Measurements from ENCODE around the gene BAIAP2L1.

Gene BAIAP2L1

DNA sequence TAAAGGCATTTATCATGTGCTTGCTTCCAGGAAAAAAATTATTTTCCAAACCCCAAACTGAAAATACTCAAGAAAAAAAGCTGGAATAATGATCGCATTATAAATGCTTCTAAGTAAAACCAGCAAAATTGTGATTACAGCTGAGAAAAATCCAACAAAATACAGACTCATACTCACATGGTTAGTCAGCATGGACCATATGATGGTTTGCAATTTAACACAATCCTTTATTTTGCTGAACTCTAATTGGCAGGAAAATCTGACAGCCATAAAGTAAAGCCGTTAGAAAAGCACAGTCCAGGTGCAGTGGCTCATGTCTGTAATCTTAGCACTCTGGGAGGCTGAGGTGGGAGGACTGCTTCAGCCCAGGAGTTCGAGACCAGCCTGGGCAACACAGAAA is 59.8 kb downstream of the BAIAP2L1 start:
- Histone ChIP-seq H3K27me3 (ENCODE audit: insufficient read depth, low read length) (no peaks in the 10 kb centered on the region), H3K9me3 (ENCODE audit: low read length) (no peaks in the 10 kb centered on the region), H3K36me3 (ENCODE audit: insufficient read depth, low read length) (no peaks in the 10 kb centered on the region), H3K4me3 (ENCODE audit: low read length) (no peak overlapping the region), H3K4me1 (ENCODE audit: insufficient read depth, low read length) (no peaks in the 10 kb centered on the region), H2AFZ (ENCODE audit: low read depth, low read length) (no peak overlapping the region)

DNA sequence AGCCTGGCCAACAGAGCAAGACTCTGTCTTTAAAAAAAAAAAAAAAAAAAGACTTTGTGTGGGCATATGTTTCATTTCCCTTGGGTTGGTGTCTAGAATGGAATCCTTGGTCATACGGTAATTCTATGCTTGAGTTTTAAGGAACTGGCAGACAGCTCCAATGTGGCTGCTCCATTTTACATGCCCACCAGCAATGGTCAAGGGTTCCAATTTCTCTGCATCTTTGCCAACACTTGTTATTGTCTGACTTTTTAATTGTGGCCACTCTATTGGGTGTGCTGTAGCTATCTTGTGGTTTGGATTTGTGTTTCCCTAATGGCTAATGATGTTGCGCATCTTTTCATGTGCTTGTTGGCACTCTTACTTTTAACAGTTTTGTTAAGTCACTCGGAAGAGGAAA is 61.8 kb downstream of the BAIAP2L1 start:
- Histone ChIP-seq H3K4me1 (ENCODE audit: insufficient read depth, low read length) (no peaks in the 10 kb centered on the region), H3K9me3 (ENCODE audit: low read length) (no peaks in the 10 kb centered on the region), H3K36me3 (ENCODE audit: insufficient read depth, low read length) (no peaks in the 10 kb centered on the region), H3K27me3 (ENCODE audit: insufficient read depth, low read length) (no peaks in the 10 kb centered on the region), H2AFZ (ENCODE audit: low read depth, low read length) (no peak overlapping the region), H3K4me3 (ENCODE audit: low read length) (no peak overlapping the region)

DNA sequence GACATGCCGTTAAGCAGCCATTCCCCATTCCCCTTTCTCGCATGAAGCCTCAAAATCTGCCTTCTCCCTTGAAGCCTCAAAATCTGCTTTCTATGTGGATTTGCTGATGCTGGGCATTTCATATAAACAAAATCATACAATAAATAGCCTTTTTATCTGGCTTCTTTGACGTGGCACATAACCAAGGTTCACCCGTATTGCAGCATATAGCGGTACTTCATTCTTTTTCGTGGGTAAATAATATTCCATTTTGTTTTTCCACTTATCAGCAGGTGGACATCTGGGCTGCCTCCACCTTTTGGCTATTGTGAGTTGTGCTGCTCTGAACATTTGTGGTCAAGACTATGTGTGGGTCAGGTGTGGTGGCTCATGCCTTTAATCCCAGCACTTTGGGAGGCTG is 62.4 kb downstream of the BAIAP2L1 start:
- Histone ChIP-seq H3K9me3 (ENCODE audit: low read length) (no peaks in the 10 kb centered on the region), H2AFZ (ENCODE audit: low read depth, low read length) (no peak overlapping the region), H3K4me1 (ENCODE audit: insufficient read depth, low read length) (no peaks in the 10 kb centered on the region), H3K36me3 (ENCODE audit: insufficient read depth, low read length) (no peaks in the 10 kb centered on the region), H3K4me3 (ENCODE audit: low read length) (no peak overlapping the region), H3K27me3 (ENCODE audit: insufficient read depth, low read length) (no peaks in the 10 kb centered on the region)

DNA sequence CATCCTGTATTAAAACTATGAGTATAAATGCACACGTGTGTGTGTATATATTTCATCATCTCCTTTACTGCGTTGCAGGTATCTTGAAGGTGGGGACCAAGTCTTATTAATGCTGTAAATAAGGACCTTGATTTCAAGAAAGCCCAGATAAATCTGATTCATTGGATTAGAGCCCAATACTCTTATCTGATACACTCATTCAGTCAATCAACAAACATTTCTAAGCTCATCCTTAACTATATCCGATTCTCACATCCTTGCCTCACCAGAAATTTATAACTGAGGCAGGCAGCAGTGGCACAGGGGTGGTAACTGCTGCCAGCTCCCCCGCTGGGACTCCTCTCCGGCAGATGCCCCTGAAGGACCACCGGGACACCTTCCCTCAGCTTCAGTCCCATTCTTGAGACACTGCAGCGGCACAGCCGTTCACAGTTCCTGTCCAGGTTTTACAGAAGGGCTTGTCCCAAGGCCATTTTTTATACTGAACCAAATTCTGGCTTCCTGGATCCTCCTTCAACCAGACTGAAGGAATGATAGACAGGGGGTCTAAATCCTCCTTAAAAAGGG is 65.4 kb downstream of the BAIAP2L1 start:
- H3K27me3 ChIP-seq (ENCODE audit: insufficient read depth, low read length): no peaks in the 10 kb centered on the region
- no peaks in the 10 kb centered on the region for H3K4me1 ChIP-seq (ENCODE audit: insufficient read depth, low read length)
- no peak overlapping the region for H3K4me3 ChIP-seq (ENCODE audit: low read length)
- H3K9me3 ChIP-seq (ENCODE audit: low read length): no peaks in the 10 kb centered on the region
- no peaks in the 10 kb centered on the region for H3K36me3 ChIP-seq (ENCODE audit: insufficient read depth, low read length)
- H2AFZ ChIP-seq (ENCODE audit: low read depth, low read length): no peak overlapping the region

DNA sequence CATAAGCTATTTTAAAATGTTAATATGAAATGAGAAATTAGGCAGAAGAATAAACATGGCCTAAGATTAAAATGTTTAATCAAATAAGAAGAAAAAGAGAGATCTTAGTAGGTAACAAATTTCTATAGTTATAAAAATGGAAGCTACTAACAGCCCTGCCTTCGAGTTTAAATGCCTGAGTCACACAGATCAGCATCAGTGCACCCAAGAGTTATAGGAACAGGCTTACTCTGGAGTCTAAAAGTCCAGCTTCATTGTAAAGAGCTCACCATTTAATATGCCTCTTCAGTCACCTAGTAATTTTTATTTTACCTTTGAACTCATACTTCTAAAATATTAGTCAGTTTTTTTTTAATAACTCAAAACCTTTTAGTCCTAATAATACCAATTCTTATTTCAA is 66.8 kb downstream of the BAIAP2L1 start:
- H3K27me3 ChIP-seq (ENCODE audit: insufficient read depth, low read length): no peaks in the 10 kb centered on the region
- no peaks in the 10 kb centered on the region for H3K36me3 ChIP-seq (ENCODE audit: insufficient read depth, low read length)
- H3K9me3 ChIP-seq (ENCODE audit: low read length): no peaks in the 10 kb centered on the region
- H2AFZ ChIP-seq (ENCODE audit: low read depth, low read length): no peak overlapping the region
- H3K4me1 ChIP-seq (ENCODE audit: insufficient read depth, low read length): no peaks in the 10 kb centered on the region
- H3K4me3 ChIP-seq (ENCODE audit: low read length): no peak overlapping the region

DNA sequence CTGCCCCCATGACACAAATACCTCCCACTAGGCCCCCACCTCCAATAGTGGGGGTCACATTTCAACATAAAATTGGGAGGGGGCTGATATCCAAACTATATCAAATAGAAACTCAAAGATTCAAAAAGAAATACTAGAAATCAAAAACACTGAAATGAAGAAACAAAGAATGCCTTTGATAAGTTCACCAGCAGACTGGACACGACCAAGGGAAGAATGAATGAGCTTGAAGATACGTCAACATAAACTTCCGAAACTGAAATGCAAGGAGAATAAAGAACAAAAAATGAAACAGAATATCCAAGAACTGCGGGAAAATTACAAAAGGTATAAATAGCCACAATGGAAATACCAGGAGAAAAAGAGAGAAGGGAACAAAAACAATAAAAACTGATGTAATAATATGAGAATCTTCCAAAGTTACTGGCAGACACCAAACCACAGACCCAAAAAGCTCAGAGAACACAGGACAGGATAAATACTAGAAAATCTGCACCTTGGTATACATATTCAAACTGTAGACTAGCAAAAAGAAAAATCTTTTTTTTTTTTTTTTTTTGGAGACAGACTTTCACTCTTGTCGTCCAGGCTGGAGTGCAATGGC is 69.9 kb downstream of the BAIAP2L1 start:
- no peak overlapping the region for H2AFZ ChIP-seq (ENCODE audit: low read depth, low read length)
- no peaks in the 10 kb centered on the region for H3K9me3 ChIP-seq (ENCODE audit: low read length)
- no peaks in the 10 kb centered on the region for H3K4me1 ChIP-seq (ENCODE audit: insufficient read depth, low read length)
- no peaks in the 10 kb centered on the region for H3K27me3 ChIP-seq (ENCODE audit: insufficient read depth, low read length)
- no peak overlapping the region for H3K4me3 ChIP-seq (ENCODE audit: low read length)
- H3K36me3 ChIP-seq (ENCODE audit: insufficient read depth, low read length): no peaks in the 10 kb centered on the region

DNA sequence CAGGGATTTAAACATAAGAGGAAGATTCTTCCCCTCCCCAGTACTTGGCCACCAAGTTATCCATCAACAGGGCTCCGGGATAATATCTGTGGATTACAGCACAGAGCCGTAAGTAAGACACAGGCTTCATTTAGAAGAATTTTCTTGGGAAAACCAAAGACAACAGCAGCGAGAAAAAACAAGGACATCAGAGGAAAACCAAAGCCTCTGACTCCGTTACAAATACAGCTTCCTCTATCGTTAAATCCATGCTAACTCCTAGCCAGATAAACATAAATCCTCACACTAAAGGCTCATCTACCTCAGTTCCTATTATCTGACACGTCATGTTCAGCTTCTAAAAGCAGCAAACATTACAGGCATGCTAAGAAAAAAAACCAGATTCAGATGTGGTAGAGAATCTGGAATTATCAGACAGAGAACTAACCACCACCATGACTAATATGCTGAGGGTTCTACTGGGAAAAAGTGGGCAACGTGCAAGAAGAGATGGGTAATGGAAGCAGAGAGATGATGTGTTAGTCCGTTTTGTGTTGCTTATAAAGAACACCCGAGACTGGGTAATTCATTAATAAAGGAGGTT is 71.0 kb downstream of the BAIAP2L1 start:
- H3K36me3 ChIP-seq (ENCODE audit: insufficient read depth, low read length): no peaks in the 10 kb centered on the region
- no peak overlapping the region for H3K4me3 ChIP-seq (ENCODE audit: low read length)
- H3K4me1 ChIP-seq (ENCODE audit: insufficient read depth, low read length): no peaks in the 10 kb centered on the region

DNA sequence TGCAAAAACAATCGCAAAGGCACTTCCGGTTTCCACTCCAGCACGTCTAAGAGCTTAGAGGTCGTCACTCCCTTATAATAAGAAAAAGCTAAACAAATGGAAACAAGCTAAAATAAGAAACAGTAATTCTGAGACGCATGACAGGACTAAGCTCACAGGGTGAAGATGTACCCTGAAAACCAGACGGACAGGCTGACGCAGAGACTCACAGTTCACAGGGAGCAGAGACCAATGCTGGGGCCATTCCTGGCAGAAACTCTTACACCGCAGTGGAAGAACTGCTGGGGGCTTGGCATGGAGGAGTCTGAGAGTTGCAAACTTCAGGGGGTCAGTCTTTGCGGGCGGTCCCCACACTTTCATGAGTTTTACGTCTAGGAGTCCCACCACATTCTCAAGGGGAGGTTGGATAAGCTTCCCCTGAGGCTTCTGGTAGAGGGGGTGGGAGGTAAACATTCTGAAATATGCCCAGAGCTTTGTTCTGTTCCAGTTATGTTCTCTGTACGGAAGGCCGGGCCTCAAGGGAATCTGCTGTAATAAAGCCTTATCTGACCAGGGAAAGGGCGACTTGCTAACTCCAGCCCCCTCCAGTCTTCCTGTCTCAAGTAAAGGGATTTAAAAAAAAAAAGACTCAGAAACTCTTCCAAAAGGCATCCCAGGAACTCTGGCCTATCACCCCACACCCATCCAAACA is 71.6 kb downstream of the BAIAP2L1 start:
- H2AFZ ChIP-seq (ENCODE audit: low read depth, low read length): no peak overlapping the region
- no peaks in the 10 kb centered on the region for H3K36me3 ChIP-seq (ENCODE audit: insufficient read depth, low read length)
- H3K4me1 ChIP-seq (ENCODE audit: insufficient read depth, low read length): no peaks in the 10 kb centered on the region
- H3K4me3 ChIP-seq (ENCODE audit: low read length): no peak overlapping the region
- no peaks in the 10 kb centered on the region for H3K27me3 ChIP-seq (ENCODE audit: insufficient read depth, low read length)
- no peaks in the 10 kb centered on the region for H3K9me3 ChIP-seq (ENCODE audit: low read length)

More for the DNA sequence above, 71.0 kb downstream of the BAIAP2L1 start:
- Histone ChIP-seq H2AFZ (ENCODE audit: low read depth, low read length) (no peak overlapping the region), H3K27me3 (ENCODE audit: insufficient read depth, low read length) (no peaks in the 10 kb centered on the region), H3K9me3 (ENCODE audit: low read length) (no peaks in the 10 kb centered on the region)

DNA sequence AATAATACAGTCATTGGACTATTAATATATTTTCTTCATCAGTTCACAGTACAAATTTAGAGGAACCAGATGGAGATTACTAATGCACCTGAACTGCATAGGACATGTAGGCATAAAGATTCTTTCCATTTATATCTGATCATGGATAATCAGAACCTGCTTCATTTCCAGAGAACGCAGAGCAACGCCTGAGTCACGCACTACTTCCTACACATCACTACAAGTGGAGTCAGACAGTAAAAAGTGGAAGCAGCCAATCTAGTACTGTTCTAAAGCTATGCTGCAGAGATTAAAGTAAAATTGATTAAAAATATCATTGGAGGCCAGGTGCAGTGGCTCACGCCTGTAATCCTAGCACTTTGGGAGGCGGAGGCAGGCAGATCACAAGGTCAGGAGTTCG is 76.1 kb downstream of the BAIAP2L1 start:
- Histone ChIP-seq H2AFZ (ENCODE audit: low read depth, low read length) (no peak overlapping the region), H3K4me1 (ENCODE audit: insufficient read depth, low read length) (no peaks in the 10 kb centered on the region), H3K27me3 (ENCODE audit: insufficient read depth, low read length) (no peaks in the 10 kb centered on the region), H3K4me3 (ENCODE audit: low read length) (no peak overlapping the region), H3K9me3 (ENCODE audit: low read length) (no peaks in the 10 kb centered on the region), H3K36me3 (ENCODE audit: insufficient read depth, low read length) (no peaks in the 10 kb centered on the region)

DNA sequence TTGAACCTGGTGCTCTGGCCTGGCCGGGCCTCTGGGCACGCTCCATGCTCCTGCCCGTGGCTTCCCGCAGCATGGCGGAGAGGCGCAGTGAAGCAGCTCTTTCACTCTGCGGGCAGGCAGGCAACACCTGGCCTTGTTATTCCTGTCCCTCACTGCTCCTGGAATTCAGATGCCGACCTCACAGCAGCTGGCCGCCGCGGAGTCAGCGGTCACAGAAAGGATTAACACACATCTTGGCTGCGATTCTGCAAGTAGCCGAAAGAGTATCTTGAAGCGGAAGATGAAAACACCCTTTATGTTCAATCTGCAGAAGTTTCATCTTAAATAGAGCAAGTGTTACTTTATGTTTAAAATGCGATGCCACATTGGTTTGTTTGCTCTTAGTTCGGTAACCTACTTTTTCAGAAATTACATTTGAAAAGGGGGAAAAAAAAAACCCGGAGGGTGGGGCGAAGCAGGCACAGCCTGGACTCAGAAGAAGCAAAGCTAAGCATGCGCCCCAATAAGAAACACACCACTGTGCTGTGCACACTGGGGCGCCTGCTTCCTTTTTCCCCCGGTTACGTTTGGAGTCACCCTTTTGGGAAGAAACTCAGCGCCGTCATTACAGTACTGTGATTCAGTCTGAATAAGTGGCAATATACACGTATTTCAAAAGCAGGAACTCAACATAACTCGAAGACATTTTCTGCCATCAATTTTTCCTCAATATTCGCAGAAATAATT is 77.1 kb downstream of the BAIAP2L1 start:
- H3K4me1 ChIP-seq (ENCODE audit: insufficient read depth, low read length): no peaks in the 10 kb centered on the region
- H3K27me3 ChIP-seq (ENCODE audit: insufficient read depth, low read length): no peaks in the 10 kb centered on the region
- H3K36me3 ChIP-seq (ENCODE audit: insufficient read depth, low read length): no peaks in the 10 kb centered on the region
- no peaks in the 10 kb centered on the region for H3K9me3 ChIP-seq (ENCODE audit: low read length)
- H3K4me3 ChIP-seq (ENCODE audit: low read length): no peak overlapping the region
- H2AFZ ChIP-seq (ENCODE audit: low read depth, low read length): no peak overlapping the region

DNA sequence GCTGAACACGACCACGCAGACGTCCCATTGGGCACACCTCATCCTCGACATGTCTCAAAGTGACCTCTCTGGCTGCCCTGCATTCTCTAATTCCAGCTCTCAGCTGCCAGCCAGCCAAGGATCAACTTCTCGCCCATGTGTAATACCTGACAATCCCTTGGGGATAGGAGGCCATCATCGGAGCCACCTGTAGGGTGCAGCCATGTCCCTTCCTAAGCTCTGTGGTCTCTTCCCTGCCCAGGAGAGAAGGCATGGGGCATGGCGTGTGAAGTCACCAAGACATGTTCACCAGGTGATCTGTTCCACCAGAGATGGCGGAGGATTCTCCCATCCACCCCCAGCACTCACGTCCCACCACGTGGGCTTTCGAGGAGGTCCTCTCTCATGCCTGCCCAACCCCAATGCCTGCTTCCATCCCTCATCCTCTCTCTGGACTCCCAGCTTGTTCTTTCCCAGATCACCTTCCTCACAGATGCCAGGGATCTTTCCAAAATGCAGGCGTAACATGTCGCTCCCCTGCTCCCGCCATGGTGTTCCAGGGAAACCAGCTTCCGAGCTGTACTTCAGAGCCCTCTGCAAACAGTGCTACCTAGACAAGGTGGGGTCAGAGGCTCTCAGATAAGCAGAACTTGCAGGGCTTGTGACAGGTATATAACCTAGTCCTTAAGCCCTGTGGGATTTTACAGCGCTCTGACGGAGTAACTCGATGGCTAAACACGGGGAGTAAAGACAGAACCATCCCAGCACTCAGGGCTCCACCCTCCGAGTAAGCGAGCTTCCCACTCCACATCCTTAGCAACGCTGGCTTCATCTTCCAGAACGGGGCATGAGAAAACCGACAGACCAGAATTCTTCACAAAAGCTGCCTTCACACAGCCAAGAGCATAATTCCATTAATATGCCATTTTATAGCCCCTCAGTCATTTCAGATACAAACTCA is 78.3 kb downstream of the BAIAP2L1 start:
- H3K4me1 ChIP-seq (ENCODE audit: insufficient read depth, low read length): no peaks in the 10 kb centered on the region
- no peak overlapping the region for H3K4me3 ChIP-seq (ENCODE audit: low read length)
- no peak overlapping the region for H2AFZ ChIP-seq (ENCODE audit: low read depth, low read length)
- no peaks in the 10 kb centered on the region for H3K9me3 ChIP-seq (ENCODE audit: low read length)
- H3K36me3 ChIP-seq (ENCODE audit: insufficient read depth, low read length): no peaks in the 10 kb centered on the region
- no peaks in the 10 kb centered on the region for H3K27me3 ChIP-seq (ENCODE audit: insufficient read depth, low read length)

DNA sequence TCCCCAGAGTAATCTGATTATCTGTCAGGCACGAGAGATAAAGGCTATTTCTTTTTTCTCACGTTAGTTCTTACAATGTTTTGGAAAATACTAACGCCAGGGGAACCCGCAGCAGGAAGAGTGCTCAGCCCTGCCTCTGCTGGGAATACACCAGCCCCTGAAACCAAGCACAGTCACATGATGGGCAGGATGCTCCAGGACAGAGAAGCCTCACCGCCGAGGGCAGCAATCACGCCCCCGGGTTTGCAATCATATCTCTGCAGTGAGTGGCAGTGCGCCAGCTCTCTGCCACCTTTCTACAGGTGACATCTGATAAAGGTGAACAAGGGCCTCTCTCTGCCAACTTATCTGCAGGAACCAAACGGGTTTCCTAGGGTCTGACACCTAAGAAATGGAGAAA is 79.6 kb downstream of the BAIAP2L1 start:
- Histone ChIP-seq H3K27me3 (ENCODE audit: insufficient read depth, low read length) (no peaks in the 10 kb centered on the region), H2AFZ (ENCODE audit: low read depth, low read length) (no peak overlapping the region), H3K9me3 (ENCODE audit: low read length) (no peaks in the 10 kb centered on the region), H3K36me3 (ENCODE audit: insufficient read depth, low read length) (no peaks in the 10 kb centered on the region), H3K4me3 (ENCODE audit: low read length) (no peak overlapping the region), H3K4me1 (ENCODE audit: insufficient read depth, low read length) (no peaks in the 10 kb centered on the region)
